ENCODE data around the gene TOR1A.

DNA sequence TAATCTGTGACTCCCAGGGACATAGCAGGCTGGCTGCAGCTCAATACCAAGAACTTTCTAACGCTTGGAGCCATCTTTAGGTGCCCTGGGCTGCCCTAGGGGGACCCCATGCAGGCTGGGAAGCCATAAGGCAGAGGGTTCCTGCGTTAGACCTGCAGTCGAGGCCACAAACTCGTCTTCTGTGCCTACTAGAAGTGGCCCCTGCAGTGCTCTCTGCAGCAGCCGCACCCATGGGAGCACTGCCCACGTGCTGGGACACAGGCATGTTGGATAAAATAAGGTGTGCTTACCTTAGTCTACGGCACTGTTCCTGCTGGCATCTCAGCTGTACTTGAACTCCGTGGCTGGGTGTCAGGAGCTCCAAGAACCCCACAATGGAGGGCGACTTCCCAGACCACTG is 11.6 kb downstream of the TOR1A start:
- TF ChIP-seq, protein P1, sequence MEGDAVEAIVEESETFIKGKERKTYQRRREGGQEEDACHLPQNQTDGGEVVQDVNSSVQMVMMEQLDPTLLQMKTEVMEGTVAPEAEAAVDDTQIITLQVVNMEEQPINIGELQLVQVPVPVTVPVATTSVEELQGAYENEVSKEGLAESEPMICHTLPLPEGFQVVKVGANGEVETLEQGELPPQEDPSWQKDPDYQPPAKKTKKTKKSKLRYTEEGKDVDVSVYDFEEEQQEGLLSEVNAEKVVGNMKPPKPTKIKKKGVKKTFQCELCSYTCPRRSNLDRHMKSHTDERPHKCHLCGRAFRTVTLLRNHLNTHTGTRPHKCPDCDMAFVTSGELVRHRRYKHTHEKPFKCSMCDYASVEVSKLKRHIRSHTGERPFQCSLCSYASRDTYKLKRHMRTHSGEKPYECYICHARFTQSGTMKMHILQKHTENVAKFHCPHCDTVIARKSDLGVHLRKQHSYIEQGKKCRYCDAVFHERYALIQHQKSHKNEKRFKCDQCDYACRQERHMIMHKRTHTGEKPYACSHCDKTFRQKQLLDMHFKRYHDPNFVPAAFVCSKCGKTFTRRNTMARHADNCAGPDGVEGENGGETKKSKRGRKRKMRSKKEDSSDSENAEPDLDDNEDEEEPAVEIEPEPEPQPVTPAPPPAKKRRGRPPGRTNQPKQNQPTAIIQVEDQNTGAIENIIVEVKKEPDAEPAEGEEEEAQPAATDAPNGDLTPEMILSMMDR (IDR thresholded peaks at IDR 0.05) = no peak
- no peak for TF ChIP-seq POLR2A (IDR thresholded peaks at IDR 0.05)
- no peak for TF ChIP-seq POLR2AphosphoS5 (IDR thresholded peaks at IDR 0.05; ENCODE audit: insufficient read depth in 1 of 2, low read depth in 1 of 2)

All from vagina (tissue), 2 donors.